GM19455 (cell line): Measurements from ENCODE around the gene INA.

ENCODE experiments used
- ATAC-seq: cut with Tn5 transposase; IDR thresholded peaks from one replicate; pipeline ENCODE4 v1.9.1; 2021; ENCODE audit not compliant: unreplicated experiment

INA gene

DNA sequence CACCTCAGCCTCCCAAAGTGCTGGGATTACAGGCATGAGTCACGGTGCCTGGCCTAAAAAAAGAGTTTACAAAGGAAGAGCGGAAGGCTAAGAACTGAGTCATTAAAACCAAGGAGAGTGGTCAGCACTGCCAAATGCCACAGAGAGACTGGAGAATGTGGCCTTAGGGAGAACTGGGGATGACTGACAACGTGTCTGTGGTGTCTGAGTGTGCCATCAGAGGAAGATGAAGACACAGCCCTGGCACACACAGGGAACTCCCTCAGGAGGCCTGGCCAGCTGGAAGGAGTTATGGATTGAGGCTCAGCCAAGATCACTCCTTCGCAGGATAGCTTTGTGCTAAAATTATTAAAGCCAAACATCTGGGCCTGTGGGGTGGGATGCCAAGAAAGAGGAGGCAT lies 3.9 kb upstream of the INA start:
- ATAC-seq: no peak

DNA sequence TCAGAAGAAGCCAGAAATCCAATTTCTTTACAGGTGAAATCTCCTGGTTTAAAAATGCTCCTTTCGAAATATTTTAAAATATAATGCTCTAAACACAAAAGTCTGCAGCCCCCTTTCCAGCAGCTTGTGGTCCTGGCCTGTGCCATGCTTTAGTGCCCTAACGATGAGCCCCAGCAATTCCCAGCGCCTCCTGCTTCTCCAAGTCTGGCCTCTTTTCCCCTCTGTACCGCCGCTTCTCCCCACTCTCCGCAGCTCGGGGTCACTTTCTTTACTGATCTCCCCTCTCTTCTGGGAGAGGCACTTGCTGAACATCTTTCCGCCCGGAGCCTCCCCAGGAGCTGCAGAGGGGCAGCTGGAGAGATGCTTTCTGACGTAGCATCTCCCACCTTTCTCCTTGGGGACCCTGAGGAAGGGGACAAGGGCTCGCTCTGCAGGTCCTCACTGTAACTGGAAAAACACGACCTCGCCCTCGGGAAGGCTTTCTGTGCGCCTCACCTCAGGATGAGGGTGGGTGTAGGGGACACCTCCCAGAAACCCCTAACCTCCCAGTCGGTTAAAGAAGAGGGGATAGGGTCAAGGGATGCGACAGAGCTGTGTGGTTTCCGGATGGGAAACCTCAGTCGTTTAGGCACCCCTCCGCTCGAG lies 565 bp upstream of the INA start:
- no peak for ATAC-seq

GRCh38 chr10:103277713-103278536 lies 987 bp downstream of the INA start:
- ATAC-seq: no peak

GRCh38 chr10:103278537-103278823 lies 1.5 kb downstream of the INA start:
- no peak for ATAC-seq

DNA sequence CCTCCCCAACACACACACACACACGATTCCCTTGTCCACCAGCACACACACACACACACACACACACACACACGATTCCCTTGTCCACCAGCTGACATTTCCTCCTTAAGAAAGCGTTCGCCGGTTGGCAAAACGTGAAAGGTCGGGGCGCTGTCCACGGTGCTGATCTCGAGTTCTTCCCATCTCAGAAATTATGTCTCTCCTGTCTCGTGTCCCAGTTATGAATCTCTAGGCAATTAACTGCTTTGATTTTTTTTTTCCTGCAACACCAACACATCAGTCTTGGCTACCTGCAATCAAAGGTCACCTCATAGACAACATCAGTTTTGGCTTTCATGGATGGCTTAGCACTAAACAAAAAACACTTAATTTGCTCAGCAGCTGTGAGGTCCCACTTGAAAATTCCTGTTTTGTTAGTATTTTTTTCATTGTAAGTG lies 1.9 kb downstream of the INA start:
- no peak for ATAC-seq

- no peak for ATAC-seq
Observed at GRCh38 chr10:103280031-103280430, 3.1 kb downstream of the INA start.

DNA sequence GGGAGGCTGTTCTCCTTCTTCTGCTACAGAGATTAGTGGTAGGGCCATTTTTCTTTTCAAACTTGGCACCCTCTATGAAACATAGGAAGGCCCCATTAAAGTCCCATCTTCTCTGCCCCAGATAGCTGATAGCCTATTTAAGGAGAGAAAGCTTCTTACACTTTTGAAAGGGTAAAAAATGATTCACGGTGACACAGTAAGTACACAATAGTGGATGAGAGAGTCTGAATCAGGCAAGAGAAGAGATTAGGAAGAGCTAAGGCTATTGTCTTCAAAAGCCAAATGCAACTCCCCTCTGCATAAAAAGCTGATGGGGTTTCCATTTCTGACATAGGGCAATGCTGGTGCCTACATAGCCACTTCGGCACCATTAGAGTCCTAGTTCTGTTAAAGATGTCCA lies 3.6 kb downstream of the INA start:
- ATAC-seq: no peak

- ATAC-seq: no peak
Observed at GRCh38 chr10:103281753-103282152, 4.8 kb downstream of the INA start.

DNA sequence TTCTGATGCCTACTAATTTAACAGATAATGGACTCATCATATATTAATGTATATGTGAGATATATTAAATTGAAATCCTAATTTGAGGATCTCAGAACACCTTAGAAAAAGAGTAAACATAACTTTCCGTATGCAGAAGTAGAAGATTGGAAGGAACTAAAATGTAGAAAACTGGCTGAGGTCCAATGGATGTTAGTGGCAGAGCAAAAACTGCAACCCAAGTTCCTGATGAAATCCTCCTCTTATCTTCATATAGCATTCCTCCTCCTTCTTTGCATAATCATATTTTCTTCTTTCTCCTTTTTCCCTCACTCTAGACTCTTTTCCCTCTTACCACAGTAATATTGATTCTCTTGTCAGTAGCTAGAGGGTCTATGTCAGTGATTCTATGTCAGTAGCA lies 6.0 kb downstream of the INA start:
- no peak for ATAC-seq

DNA sequence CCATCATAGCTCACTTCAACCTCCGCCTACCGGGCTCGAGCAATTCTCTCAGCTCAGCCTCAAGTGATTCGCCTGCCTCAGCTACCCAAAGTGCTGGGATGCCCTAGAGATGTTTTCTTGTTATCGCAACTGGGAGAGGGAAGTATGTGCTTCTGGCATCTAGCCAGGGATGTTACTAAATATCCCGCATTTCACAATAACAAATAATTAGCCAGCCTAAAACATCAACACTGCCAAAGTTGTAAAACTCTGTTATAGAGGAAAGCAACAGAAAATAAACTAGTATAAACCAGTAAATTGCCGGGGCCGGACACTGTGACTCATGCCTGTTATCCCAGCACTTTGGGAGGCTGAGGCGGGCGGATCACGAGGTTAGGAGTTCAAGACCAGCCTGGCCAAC lies 7.2 kb downstream of the INA start:
- ATAC-seq: no peak

DNA sequence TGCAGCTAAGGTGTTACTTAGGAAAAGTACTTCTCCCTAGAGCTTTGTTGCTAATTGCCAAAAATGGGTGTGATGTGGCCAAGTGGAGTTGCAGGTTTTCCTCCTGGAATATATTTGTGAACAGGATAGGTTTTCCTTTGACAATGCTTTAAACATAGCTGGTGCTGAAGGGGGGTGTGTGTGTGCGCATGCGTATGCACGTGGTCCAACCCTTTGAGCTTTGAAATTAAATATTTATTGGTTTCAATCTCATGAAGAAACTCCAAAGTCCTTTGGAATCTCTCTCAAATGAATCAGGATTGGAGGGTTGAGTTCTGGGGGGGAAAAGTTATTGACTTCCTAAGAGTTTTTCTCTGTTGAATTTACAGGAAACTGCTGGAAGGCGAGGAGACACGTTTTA lies 11.1 kb downstream of the INA start:
- ATAC-seq: no peak

DNA sequence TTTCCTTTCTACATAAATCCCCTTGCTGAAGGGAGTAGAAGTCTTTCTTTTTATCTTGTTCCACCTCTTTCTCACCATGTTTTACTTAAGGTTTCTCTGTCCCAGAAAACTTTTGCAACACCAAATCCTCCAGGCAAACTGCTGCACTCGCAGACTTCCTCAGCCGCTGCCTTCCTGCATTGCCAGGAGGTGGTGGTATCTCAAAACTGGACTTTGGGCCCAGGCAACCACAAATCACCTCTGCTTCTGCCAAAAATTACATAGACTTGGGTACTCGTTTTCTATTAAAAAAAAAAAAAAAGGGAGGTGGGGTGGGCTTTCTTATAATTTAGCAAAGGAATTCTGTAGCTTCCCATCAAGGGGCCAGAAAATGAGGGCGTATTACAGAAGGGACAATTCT lies 14.7 kb downstream of the INA start:
- ATAC-seq: no peak

- no peak for ATAC-seq
Observed at GRCh38 chr10:103295374-103296015, 18.6 kb downstream of the INA start.

- ATAC-seq: no peak
Observed at GRCh38 chr10:103307594-103307993, 30.7 kb downstream of the INA start.

- ATAC-seq: no peak
Observed at GRCh38 chr10:103310197-103310596, 33.3 kb downstream of the INA start.

DNA sequence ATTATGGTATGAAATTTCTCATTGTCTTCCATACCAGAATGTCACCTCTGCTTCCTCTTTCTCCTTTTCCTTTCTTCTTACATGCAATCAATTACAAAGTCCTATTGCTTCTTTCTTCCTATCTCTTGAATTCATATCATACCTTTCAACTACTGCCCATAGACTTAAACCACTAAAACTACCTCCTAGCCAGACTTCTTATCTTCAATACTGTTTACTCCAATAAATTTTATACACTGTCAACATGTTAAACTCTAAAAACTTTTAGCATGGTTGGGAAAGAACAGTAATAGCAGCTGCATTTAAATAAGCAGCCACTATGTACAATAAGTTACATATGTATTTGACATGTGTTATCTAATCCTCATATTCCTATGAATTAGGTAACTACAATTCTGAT lies 39.1 kb downstream of the INA start:
- ATAC-seq: no peak

DNA sequence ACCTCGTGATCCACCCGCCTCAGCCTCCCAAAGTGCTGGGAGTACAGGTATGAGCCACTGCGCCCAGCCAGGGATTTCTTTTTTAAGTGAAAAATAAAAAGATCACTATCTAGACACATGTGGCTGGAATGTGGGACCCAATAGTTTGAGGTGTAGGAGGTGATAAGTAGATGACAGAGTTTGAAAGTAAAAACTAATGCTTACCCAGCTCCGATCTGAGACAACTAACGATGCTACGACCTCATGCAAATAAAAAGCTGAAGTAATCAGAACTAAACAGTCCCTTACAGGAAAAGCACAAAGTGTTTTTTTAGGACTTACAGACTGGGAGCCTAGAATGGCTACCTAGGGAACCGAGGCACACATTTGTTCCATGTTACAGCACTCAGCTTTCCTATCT lies 51.0 kb downstream of the INA start:
- no peak for ATAC-seq

DNA sequence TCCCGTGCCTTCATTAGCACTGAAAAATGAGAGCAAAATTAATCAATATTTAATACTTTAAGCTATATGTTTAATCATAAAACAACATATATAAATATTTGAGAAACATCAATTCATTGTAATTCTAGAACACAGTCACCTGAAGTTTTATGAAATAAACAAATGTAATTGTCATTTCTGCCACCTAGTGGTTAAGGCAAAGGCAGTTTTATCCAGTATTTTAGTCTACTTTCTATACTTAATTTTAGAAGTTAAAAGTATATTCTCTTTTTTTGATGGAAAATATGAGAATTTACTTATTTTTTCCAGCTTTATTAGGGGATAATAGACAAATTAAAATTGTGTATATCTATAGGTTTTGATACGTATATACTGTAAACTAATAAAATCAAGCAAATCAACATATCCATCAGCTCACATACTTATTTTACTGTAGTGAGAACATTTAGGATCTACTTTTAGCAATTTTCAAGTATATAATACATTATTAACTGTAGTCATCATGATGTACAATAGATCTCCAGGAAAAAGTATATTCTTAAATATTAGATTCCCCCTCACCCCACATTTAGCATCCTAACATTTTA lies 57.1 kb downstream of the INA start:
- ATAC-seq: no peak

- no peak for ATAC-seq
Observed at GRCh38 chr10:103334567-103334966, 57.6 kb downstream of the INA start.

- ATAC-seq: no peak
Observed at GRCh38 chr10:103336370-103336769, 59.4 kb downstream of the INA start.
